ENCODE results near the gene RBM46.
A peak's percentile ranks its signal among the peaks of the same experiment; 100 is the strongest.
"Not testable (repeated sequence)": the region's sequence is repeated elsewhere in the genome, so short reads cannot be mapped to it uniquely, and the experiment has no call there.

The RBM46 gene

DNA sequence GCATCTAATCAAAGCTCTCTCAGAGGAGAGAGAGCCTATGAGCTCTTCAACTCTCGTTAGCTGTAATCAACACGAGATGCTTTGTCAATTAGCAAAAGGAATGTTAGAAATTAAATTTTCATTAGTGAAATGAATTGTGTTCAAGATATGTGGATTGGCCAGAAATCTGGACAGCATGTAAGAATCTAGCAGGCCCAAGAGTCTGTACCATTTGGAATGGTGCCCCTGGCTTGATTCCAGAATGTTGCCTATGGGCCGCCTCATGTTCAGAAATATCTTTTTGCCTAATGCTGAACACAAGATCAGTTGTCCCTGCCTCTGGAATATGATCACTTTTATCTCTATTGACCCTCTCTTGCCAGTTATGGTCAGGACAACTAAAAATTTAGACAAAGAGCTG lies 88.2 kb downstream of the RBM46 start:
- DNase-seq (ENCODE audit: low read depth): no peak
- H3K4me3 ChIP-seq (ENCODE audit: low read length): no peak overlapping the region
- TF ChIP-seq, protein P1, sequence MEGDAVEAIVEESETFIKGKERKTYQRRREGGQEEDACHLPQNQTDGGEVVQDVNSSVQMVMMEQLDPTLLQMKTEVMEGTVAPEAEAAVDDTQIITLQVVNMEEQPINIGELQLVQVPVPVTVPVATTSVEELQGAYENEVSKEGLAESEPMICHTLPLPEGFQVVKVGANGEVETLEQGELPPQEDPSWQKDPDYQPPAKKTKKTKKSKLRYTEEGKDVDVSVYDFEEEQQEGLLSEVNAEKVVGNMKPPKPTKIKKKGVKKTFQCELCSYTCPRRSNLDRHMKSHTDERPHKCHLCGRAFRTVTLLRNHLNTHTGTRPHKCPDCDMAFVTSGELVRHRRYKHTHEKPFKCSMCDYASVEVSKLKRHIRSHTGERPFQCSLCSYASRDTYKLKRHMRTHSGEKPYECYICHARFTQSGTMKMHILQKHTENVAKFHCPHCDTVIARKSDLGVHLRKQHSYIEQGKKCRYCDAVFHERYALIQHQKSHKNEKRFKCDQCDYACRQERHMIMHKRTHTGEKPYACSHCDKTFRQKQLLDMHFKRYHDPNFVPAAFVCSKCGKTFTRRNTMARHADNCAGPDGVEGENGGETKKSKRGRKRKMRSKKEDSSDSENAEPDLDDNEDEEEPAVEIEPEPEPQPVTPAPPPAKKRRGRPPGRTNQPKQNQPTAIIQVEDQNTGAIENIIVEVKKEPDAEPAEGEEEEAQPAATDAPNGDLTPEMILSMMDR (conservative IDR thresholded peaks at IDR 0.05; ENCODE audit: low read depth, low read length): no peak

DNA sequence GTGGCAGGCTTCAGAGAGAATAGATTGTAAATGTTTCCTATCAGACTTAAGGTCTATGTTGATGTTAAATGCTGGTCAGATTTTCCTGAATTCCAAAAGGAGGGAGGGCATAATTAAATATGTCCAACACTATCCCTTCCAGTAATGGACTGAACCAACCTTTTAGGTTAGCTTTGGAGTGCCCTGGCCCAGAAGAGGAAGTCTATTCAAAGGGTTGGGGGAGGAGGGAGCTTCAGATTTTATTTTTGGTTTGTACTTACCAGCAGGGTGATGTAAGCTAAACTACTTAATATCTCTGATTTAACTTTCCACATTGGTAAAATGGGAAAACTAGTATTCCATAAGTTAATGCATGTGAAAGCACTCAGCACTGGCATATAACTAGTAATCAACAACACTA lies 91.1 kb downstream of the RBM46 start:
- TF ChIP-seq, protein P1 (conservative IDR thresholded peaks at IDR 0.05; ENCODE audit: low read depth, low read length): no peak
- DNase-seq (ENCODE audit: low read depth): no peak
- no peak overlapping the region for H3K4me3 ChIP-seq (ENCODE audit: low read length)

DNA sequence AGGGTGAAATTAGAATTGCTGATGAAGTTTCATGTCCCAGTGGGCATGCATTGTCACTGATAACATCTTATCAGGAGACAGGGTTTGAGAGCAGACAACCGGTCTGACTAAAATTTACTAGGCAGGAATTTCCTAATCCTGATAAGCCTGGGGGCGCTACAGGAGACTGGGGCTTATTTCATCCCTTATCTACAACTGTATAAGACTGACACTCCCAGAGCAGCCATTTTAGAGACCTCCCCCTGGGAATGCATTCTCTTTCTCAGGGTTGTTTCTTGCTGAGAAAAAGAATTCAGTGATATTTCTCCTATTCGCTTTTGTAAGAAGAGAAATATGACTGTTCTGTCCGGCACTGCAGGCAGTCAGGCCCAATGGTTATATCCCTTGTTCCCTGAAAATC lies 93.0 kb downstream of the RBM46 start:
- not testable (repeated sequence) for H3K4me3 ChIP-seq (ENCODE audit: low read length)

DNA sequence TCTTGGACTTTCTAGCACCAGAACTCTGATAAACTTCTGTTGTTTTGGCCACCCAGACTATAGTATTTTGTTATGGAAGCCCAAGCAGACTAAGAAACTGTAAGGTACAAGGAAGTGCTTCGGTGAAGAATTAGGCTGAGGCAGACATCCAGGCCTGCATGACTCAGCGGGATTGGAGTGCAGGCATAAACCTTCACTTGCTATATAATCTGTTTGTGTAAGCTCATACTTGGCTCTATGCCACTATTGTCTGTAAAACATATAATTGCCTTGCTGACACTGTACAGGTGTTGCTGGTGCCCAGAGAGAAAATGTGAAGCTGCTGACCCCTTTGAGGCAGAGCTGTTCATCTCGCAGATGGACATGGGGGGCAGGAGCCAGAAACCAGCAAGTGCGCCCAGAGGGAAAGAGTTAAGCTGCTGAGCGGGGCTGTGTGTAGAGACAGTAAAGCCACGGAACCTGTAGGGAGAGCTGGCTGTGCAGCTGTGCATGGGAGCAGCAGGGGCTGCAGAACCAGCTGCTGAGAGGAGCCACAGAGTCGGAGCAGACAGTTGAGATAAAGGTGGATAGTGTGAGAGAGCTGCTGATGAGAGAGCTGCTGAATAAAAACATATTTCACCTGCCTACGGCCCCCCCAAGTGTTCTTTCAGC lies 96.2 kb downstream of the RBM46 start:
- H3K4me3 ChIP-seq (ENCODE audit: low read length): no peak overlapping the region
- DNase-seq (ENCODE audit: low read depth): peak; percentile 65
- TF ChIP-seq, protein P1 (conservative IDR thresholded peaks at IDR 0.05; ENCODE audit: low read depth, low read length): no peak

More for the DNA sequence above, 93.0 kb downstream of the RBM46 start:
- not testable (repeated sequence) for DNase-seq (ENCODE audit: low read depth)

Data from retinal pigment epithelial cell (primary cell).